ENCODE results near the gene GLTPD2. TPM values are rescaled to one million over a fixed set of nuclear protein-coding genes. Genes with fewer than 3 reads are reported as not detected.
A peak's percentile ranks its signal among the peaks of the same experiment; 100 is the strongest.

Gene GLTPD2
- total RNA-seq, 1 experiment from 2014 or later = not detected

GRCh38 chr17:4742133-4742532 is 46.6 kb upstream of the GLTPD2 start:
- peak overlapping the region in 1 of 3 experiments; percentile 35; a peak in 1 of 7 replicates for H3K27ac Mint-ChIP-seq
- H3K9me3 ChIP-seq (ENCODE audit: control insufficient read depth, low read depth, low read length) = no peaks in the 10 kb centered on the region
- H3K4me1 Mint-ChIP-seq = peaks cover 26 to 32% of the 10 kb centered on the region in 2 experiments
- no peak overlapping the region for H2AFZ ChIP-seq (ENCODE audit: low read length)
- H4K91ac ChIP-seq (ENCODE audit: insufficient read length, low read depth, low read length) = no peak overlapping the region
- no peak overlapping the region for H2BK20ac ChIP-seq (ENCODE audit: low read depth, low read length, poor library complexity, severe bottlenecking)
- no peak overlapping the region for H2BK120ac ChIP-seq (ENCODE audit: low read depth, low read length, poor library complexity, severe bottlenecking)
- no peak overlapping the region; a peak in 1 of 5 replicates for H3K4me3 Mint-ChIP-seq
- H2AK5ac ChIP-seq (ENCODE audit: insufficient read length, low read length) = no peak overlapping the region
- H3K18ac ChIP-seq (ENCODE audit: insufficient read length, low read depth, low read length) = no peak overlapping the region
- H3K9ac ChIP-seq (ENCODE audit: extremely low read depth, insufficient read length, low read length) = no peak overlapping the region
- no peaks in the 10 kb centered on the region for H3K4me1 ChIP-seq (ENCODE audit: insufficient read depth, low read length)
- no peak overlapping the region for H3K4ac ChIP-seq (ENCODE audit: low read depth, low read length)
- no peak overlapping the region for H3T11ph ChIP-seq (ENCODE audit: low read length)
- peaks cover 11% of the 10 kb centered on the region for H3K23me2 ChIP-seq (ENCODE audit: insufficient read length, low read depth, low read length, poor library complexity, severe bottlenecking)
- H4K5ac ChIP-seq (ENCODE audit: insufficient read length, low read depth, low read length) = no peak overlapping the region
- H4K8ac ChIP-seq (replicated peaks; ENCODE audit: insufficient read length, low read depth, low read length) = no peak overlapping the region
- no peak overlapping the region for H2BK12ac ChIP-seq (ENCODE audit: insufficient read length, low read depth, low read length)
- H3K27me3 ChIP-seq (ENCODE audit: insufficient read depth, low read length) = peaks cover 35% of the 10 kb centered on the region
- H3K79me2 ChIP-seq (ENCODE audit: insufficient read depth, low read length) = no peaks in the 10 kb centered on the region
- H4K20me1 ChIP-seq (ENCODE audit: control insufficient read depth, insufficient read depth, insufficient read length) = no peaks in the 10 kb centered on the region
- no peak overlapping the region for H3K4me2 ChIP-seq (ENCODE audit: insufficient read depth, insufficient read length, low read length)
- peaks cover 0 to 3% (median 0%) of the 10 kb centered on the region in 3 experiments; a peak in 1 of 7 replicates for H3K36me3 Mint-ChIP-seq (ENCODE audit: insufficient read depth in 1 of 3, low read depth in 3 of 3)
- WGBS (ENCODE audit: extremely low coverage, insufficient read length, low lambda C conversion rate) = no CpG with 5 or more reads among the region's 9 CpGs
- no peaks in the 10 kb centered on the region for H3K9me3 Mint-ChIP-seq
- H3K27me3 Mint-ChIP-seq (ENCODE audit: low read depth) = peaks cover 84% of the 10 kb centered on the region
- no peak overlapping the region for H3K27ac ChIP-seq (ENCODE audit: insufficient read length, low read depth, low read length)
- H3K23ac ChIP-seq (ENCODE audit: insufficient read length, low read depth, low read length) = no peak overlapping the region
- no peak for TF ChIP-seq CTCF (conservative IDR thresholded peaks at IDR 0.05)
- H3K56ac ChIP-seq (ENCODE audit: insufficient read length, low read depth, low read length) = no peak overlapping the region
- H3K79me1 ChIP-seq (ENCODE audit: insufficient read depth, low read depth, low read length, poor library complexity, severe bottlenecking) = no peaks in the 10 kb centered on the region
- H3K14ac ChIP-seq (ENCODE audit: insufficient read depth, low read length) = no peak overlapping the region
- no peak overlapping the region for H2BK5ac ChIP-seq (ENCODE audit: insufficient read length, low read length)
- H2BK15ac ChIP-seq (ENCODE audit: low read depth, low read length) = no peak overlapping the region
- DNase-seq = no peak
